ENCODE data around the gene CHRDL2. TPM values are rescaled to one million over a fixed set of nuclear protein-coding genes. Genes with fewer than 3 reads are reported as not detected.

The CHRDL2 gene
- total RNA-seq, 3 donors from 2014 or later (not counting 1 experiment from before 2014, with no cell fraction given) = not detected

- no peaks in the 10 kb centered on the region for H3K36me3 Mint-ChIP-seq
- no peaks in the 10 kb centered on the region for H3K4me1 Mint-ChIP-seq
- intact Hi-C loops (cut with micrococcal nuclease) = no loop called here
- Histone ChIP-seq H3K27me3 (ENCODE audit: control insufficient read depth, insufficient read depth, low read length) (no peaks in the 10 kb centered on the region), H3K27ac (ENCODE audit: low read length) (no peak overlapping the region), H3K36me3 (ENCODE audit: control insufficient read depth, insufficient read depth, low read length) (no peaks in the 10 kb centered on the region), H3K4me3 (ENCODE audit: low read length) (no peak overlapping the region), H3K9me3 (ENCODE audit: control insufficient read depth, insufficient read depth, low read length) (no peaks in the 10 kb centered on the region), H3K4me1 (ENCODE audit: control insufficient read depth, insufficient read depth, low read length) (no peaks in the 10 kb centered on the region)
- no peak for TF ChIP-seq CTCF (IDR thresholded peaks at IDR 0.05)
- peak overlapping the region in 1 of 2 donors; percentile 33 for H3K27ac Mint-ChIP-seq
- ATAC-seq (no peak), DNase-seq (no peak)
- no peak overlapping the region for H3K4me3 Mint-ChIP-seq
- H3K9me3 Mint-ChIP-seq = no peaks in the 10 kb centered on the region
- H3K27me3 Mint-ChIP-seq (ENCODE audit: low read depth in 2 of 2) = peaks cover 8 to 13% of the 10 kb centered on the region in 2 donors
- WGBS (ENCODE audit: insufficient coverage) = 79% methylated on average over 5 of the region's 5 CpGs
These were observed 37.7 kb downstream of the CHRDL2 start for GRCh38 chr11:74693531-74693930.

- Mint-ChIP-seq H3K36me3 (no peaks in the 10 kb centered on the region), H3K9me3 (no peaks in the 10 kb centered on the region), H3K4me3 (no peak overlapping the region), H3K27me3 (ENCODE audit: low read depth in 2 of 2) (peaks cover 4 to 14% of the 10 kb centered on the region in 2 donors), H3K4me1 (no peaks in the 10 kb centered on the region), H3K27ac (no peak overlapping the region)
- Histone ChIP-seq H3K27me3 (ENCODE audit: control insufficient read depth, insufficient read depth, low read length) (no peaks in the 10 kb centered on the region), H3K9me3 (ENCODE audit: control insufficient read depth, insufficient read depth, low read length) (no peaks in the 10 kb centered on the region), H3K4me3 (ENCODE audit: low read length) (no peak overlapping the region), H3K27ac (ENCODE audit: low read length) (no peak overlapping the region), H3K4me1 (ENCODE audit: control insufficient read depth, insufficient read depth, low read length) (peaks cover 1% of the 10 kb centered on the region), H3K36me3 (ENCODE audit: control insufficient read depth, insufficient read depth, low read length) (no peaks in the 10 kb centered on the region)
- DNase-seq (no peak), ATAC-seq (no peak)
- intact Hi-C loops (cut with micrococcal nuclease) = no loop called here
- TF ChIP-seq CTCF (IDR thresholded peaks at IDR 0.05) = no peak
- 28% methylated on average over 3 of the region's 4 CpGs for WGBS (ENCODE audit: insufficient coverage)
These were observed 39.5 kb downstream of the CHRDL2 start for GRCh38 chr11:74691755-74692154.

- peaks cover 5 to 30% of the 10 kb centered on the region in 2 donors for H3K27me3 Mint-ChIP-seq (ENCODE audit: low read depth in 2 of 2)
- H3K4me3 ChIP-seq (ENCODE audit: low read length) = no peak overlapping the region
- no peaks in the 10 kb centered on the region for H3K36me3 ChIP-seq (ENCODE audit: control insufficient read depth, insufficient read depth, low read length)
- no peak overlapping the region for H3K27ac Mint-ChIP-seq
- ATAC-seq (no peak), DNase-seq (no peak)
- no peaks in the 10 kb centered on the region for H3K4me1 Mint-ChIP-seq
- whole genome bisulfite sequencing (ENCODE audit: insufficient coverage) = 97% methylated on average over 4 of the region's 4 CpGs
- no peaks in the 10 kb centered on the region for H3K36me3 Mint-ChIP-seq
- H3K4me1 ChIP-seq (ENCODE audit: control insufficient read depth, insufficient read depth, low read length) = peaks cover 3% of the 10 kb centered on the region
- peaks cover 3% of the 10 kb centered on the region for H3K27me3 ChIP-seq (ENCODE audit: control insufficient read depth, insufficient read depth, low read length)
- intact Hi-C loops (cut with micrococcal nuclease) = no loop called here
- no peaks in the 10 kb centered on the region for H3K9me3 Mint-ChIP-seq
- no peak for TF ChIP-seq CTCF (IDR thresholded peaks at IDR 0.05)
- no peak overlapping the region for H3K4me3 Mint-ChIP-seq
- H3K9me3 ChIP-seq (ENCODE audit: control insufficient read depth, insufficient read depth, low read length) = no peaks in the 10 kb centered on the region
- H3K27ac ChIP-seq (ENCODE audit: low read length) = no peak overlapping the region
These were observed 41.6 kb downstream of the CHRDL2 start for GRCh38 chr11:74689666-74690065.

Measured in natural killer cell (primary cell).